Cardiac fibroblast (primary cell): ENCODE measurements around the gene MIDN.

Source experiments
- DNase-seq, 2 donors: peaks; one replicate each; pipeline versions ENCODE4 v3.0.0 to v3.0.0-alpha.2; 2010; ENCODE audit warnings: low read depth in 2 of 2
- H3K4me3 ChIP-seq, 2 donors: replicated peaks in 1 of 2; 1 replicate in 1 of 2; 2 replicates in 1 of 2; pipeline ENCODE4 v1.5.1; 2011; ENCODE audit warnings: low read depth in 2 of 2, low read length in 2 of 2, mild to moderate bottlenecking in 2 of 2, moderate library complexity in 1 of 2
- CTCF ChIP-seq: IDR thresholded peaks from one replicate; pipeline ENCODE4 v1.5.1; 2011; ENCODE audit warnings: low read depth, mild to moderate bottlenecking, low read length, inconsistent platforms

Gene MIDN

GRCh38 chr19:1268226-1269064 lies 20.1 kb downstream of the MIDN start:
- TF ChIP-seq CTCF, result no peak
- DNase-seq, result no peak
- peak overlapping the region in 1 of 2 donors; percentile 10 for H3K4me3 ChIP-seq

- no peak for TF ChIP-seq CTCF
- peak; percentile 100 for DNase-seq
- peak within 1 kb of the TSS; percentile 67 to 82 for H3K4me3 ChIP-seq
Observed at GRCh38 chr19:1269065-1269477, 20.7 kb downstream of the MIDN start, which contains the start of gene CIRBP. TSS of gene CIRBP (plus strand) at chr19:1269332. CDS start at chr19:1270934, 1,602 bp downstream.

GRCh38 chr19:1269478-1270212 lies 21.3 kb downstream of the MIDN start:
- DNase-seq, result peak; percentile 93 to 94
- TF ChIP-seq CTCF, result no peak

GRCh38 chr19:1270213-1270853 lies 21.9 kb downstream of the MIDN start:
- no peak for DNase-seq
- TF ChIP-seq CTCF, result no peak
- H3K4me3 ChIP-seq, result peak overlapping the region; percentile 67 to 82

More at GRCh38 chr19:1269478-1270212, 21.3 kb downstream of the MIDN start:
- H3K4me3 ChIP-seq, result peak overlapping the region; percentile 67 to 82

GRCh38 chr19:1270854-1271527 lies 22.6 kb downstream of the MIDN start:
- peak in 1 of 2 donors; percentile 6 for DNase-seq
- peak overlapping the region; percentile 67 to 82 for H3K4me3 ChIP-seq

More at GRCh38 chr19:1270854-1271527, 22.6 kb downstream of the MIDN start:
- no peak for TF ChIP-seq CTCF
